ENCODE results near the gene ZNF311.
"Not testable (repeated sequence)": the region's sequence is repeated elsewhere in the genome, so short reads cannot be mapped to it uniquely, and the experiment has no call there.

ZNF311 gene

DNA sequence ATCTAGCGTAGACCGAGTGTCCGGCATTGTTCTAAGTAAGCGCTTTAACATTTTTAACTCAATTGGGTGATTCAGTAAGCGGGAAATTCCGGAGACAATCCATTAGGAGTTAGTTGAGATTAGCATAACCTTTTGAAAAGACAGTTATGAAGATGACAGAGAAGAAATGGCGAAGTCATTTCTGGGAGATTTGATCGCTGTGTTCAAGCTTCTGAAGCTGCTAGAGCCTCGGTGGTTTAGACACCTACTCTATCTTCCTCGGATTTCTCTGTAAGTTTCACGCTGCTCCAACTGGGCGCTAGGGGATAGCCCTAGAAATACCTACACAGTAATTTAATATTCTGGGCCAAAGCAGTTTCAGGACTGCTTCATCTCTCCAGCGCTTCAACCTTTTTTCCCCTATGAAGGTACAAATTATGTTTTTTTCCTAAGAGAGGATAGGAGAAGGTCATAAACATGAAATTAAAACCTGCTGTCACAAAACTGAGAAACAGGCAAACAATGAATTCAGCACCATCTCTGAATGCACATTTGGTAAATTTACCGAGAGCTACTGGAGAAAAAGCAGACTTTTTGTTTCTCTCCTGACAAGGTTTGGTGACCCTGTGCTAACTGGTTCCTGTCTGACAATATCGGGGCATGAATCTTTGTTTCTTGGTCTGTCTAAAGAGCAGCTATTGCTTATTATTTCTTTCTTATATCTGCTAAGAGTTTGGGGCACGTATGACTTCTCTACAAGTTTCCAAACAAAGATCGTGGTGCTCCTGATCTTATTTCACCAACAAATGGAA lies 22.4 kb downstream of the ZNF311 start:
- DNase-seq (ENCODE audit: low read depth in 2 of 2) = no peak

- DNase-seq (ENCODE audit: low read depth in 2 of 2) = peak; percentile 41 to 57
These were observed 23.2 kb downstream of the ZNF311 start for GRCh38 chr6:28981833-28982475.

DNA sequence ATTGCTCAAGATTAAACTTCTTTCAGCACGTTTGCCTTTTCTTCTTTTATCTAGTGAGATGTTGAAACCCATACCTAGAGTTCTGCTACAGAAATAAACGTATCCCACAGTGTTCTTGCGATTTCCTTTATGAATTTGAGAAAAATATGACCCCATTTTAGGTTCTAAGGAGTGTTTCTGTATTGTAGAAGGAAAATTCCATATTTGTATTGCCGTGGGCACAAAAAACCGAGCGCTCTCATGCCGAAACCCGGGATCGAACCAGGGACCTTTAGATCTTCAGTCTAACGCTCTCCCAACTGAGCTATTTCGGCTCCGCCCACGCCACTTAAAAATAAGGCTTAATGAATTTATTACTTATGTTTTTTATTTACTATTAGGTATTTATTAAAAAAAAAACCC lies 23.7 kb downstream of the ZNF311 start:
- peak; percentile 43 to 76 for DNase-seq (ENCODE audit: low read depth in 2 of 2)

DNA sequence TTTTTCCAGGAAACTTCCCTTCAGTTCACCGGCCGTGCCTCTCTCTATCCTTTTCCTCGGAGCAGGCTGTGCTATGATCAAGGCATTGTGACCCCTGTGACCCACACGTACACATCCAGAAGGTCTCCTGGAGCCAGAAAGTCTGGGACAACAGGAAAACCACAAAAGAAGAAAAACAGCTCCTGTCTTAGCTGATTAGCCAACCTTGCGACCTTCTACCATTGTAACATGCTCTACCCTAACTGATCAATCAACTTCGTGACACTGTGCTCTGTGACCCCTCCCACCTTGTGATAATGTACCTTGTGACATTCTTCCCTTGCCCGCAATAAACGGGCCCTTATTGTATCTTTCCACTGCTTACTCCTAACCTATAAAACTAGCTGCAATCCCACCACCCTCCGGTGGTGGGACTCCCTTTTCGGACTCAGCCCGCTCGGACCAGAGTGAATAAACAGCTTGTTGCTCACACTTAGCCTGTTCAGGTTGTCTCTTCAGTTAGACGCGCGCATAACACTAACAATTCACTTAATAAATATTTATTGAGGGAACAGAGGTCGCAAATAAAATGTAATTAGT lies 24.2 kb downstream of the ZNF311 start:
- no peak for DNase-seq (ENCODE audit: low read depth in 2 of 2)

DNA sequence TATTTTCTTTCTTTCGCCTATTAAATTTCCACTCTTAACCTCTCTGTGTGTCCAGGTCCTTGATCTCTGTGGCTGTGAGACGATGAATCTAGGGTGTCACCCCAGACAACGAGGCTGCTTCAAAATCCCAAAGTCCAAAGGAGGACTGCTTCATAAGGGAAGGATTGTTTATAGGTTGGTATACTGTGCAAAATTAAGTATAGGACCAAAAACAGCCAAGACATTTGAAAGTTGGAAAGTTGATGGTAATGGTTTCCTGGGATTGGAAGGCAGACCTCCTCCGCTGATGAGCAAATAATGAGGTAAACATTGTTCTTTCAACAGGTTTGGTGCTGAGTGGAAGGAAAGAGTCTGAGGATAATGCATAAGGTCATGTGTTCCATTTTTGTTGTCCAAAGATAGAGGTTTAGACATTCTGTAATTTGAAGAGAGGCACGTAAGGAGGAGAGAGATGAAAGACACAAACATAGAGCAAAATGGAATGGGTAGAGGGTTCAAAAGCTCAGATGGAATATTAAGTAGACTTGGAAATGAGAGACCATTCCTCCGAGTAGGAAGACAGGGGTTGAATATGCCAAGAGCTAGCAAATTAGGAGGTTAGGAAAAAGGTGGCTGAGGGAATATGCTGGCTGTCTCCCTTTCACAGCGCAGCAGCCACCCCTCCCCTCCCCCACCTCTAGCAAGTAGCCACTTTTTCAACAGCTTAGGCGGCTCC lies 24.8 kb downstream of the ZNF311 start:
- no peak for DNase-seq (ENCODE audit: low read depth in 2 of 2)

GRCh38 chr6:28979679-28980078 lies 25.4 kb downstream of the ZNF311 start:
- DNase-seq (ENCODE audit: low read depth in 2 of 2) = no peak

DNA sequence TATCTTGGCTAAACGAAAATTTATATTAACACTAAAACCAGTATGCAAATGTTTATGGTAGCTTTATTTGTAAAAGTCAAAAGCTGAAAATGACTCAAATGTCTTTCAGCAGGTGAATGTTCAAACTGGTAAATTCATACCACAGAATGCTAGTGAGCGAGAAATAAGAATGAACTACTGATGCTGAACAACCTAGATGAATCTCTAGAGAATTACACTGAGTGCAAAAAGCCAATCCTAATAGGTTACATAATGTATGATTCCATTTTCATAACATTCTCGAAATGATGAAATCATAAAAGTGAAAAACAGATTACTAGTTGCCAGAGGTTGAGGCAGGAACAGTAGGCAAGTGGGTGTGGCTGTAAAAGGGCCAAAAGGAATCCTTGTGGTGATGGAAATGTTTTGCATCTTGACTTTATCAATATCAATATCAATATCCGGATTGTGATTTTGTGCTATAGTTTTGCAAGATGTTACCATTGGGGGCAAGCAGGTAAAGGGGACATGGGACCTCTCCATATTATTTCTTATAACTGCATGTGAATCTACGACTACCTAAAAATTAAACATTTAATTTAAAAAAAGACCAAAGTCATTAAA lies 26.1 kb downstream of the ZNF311 start:
- no peak for DNase-seq (ENCODE audit: low read depth in 2 of 2)

DNA sequence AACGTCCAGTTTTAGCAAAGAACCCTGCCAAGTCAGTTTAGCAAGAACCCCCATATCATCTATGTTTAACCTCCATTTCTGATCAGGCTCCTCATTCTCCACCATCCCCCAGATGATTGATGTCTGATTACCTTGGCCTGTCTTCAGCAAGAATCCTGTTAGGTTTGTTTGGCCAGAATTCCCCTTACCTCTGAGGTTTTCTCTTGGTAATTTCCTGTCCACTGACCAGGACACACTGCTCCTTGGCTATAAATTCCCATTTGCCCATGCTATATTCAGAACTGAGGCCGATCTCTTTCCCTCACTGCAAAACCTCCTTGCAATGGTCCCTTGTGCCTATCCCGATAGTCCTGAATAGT lies 27.0 kb downstream of the ZNF311 start:
- no peak for DNase-seq (ENCODE audit: low read depth in 2 of 2)

GRCh38 chr6:28977341-28978132 lies 27.6 kb downstream of the ZNF311 start:
- DNase-seq (ENCODE audit: low read depth in 2 of 2) = no peak

DNA sequence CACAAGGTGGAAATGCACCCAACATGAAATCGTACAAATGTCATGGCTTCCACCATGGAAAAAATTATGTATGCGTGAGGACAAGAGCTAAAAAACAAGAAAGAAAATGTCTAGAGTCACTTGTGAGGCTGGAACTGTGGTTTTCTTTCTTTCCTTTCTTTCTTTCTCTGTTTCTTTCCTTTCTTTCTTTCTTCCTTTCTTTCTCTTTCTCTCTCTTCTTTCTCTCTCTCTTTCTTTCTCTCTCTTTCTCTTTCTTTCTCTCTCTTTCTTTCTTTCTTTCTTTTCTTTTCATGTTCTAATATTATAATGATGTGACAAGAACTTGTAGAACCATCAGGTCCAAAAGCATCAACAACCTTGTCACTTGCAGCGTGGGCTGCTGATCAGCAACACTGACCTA lies 28.4 kb downstream of the ZNF311 start:
- DNase-seq (ENCODE audit: low read depth in 2 of 2) = no peak

- DNase-seq (ENCODE audit: low read depth in 2 of 2) = no peak
These were observed 30.6 kb downstream of the ZNF311 start for GRCh38 chr6:28974505-28974904.

- DNase-seq (ENCODE audit: low read depth in 2 of 2) = not testable (repeated sequence)
These were observed 35.1 kb downstream of the ZNF311 start for GRCh38 chr6:28970056-28970455.

DNA sequence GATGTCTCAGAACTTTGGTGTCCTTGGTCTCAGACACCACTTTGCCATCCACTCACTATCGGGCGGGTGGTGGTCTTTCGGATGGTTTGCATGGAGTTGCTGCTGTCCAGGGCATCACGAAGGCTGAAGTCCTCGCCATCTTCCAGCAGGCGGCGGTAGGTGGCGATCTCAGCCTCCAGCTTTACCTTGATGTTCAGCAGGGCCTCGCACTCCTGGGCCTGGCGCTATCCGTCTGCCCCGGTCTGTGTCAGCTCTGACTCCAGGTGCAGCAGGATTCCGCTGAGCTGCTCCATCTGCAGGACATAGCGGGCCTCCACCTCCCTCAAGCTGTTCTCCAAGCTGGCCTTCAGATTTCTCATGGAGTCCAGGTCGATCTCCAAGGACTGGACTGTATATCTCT lies 36.0 kb downstream of the ZNF311 start:
- DNase-seq (ENCODE audit: low read depth in 2 of 2) = no peak

GRCh38 chr6:28968476-28968875 lies 36.6 kb downstream of the ZNF311 start:
- no peak for DNase-seq (ENCODE audit: low read depth in 2 of 2)

DNA sequence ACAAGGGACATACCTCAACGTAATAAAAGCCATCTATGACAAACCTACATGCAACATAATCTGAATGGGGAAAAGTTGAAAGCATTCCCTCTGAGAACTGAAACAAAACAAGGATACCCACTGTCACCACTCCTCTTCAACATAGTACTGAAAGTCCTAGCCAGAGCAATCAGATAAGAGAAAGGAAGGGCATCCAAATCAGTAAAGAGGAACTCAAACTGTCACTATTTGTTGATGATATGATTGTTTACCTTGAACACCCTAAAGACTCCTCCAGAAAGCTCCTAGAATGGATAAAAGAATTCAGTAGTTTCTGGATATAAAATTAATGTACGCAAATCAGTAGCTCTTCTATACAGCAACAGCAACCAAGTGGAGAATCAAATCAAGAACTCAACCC lies 39.4 kb downstream of the ZNF311 start:
- DNase-seq (ENCODE audit: low read depth in 2 of 2) = no peak

DNA sequence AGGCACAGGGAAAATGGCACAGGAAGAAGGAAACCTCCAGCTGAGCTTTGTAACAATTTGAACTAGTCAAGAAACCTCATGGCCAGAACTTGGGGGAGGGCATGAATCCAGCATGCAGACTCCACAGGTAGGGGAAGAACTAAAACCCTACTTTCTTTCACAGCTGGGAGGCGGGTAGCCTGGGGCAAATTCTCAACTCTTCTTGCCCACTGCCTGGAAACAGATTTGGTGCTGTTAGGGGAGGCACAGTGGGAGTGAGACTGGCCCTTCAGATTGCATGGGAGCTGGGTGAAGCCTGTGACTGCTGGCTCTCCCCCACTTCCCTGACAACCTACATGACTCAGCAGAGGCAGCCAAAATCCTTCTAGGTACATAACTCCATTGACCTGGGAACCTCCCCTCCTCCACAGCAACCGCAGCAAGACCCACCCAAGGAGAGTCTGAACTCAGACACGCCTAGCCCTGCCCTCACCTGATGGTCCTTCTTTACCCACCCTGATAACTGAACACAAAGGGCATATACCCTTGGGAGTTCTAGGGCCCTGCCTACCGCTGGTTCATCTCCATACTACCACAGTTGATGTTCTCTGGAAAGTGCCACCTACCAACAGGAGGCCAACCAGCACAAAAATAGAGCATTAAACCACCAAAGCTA lies 44.1 kb downstream of the ZNF311 start:
- no peak for DNase-seq (ENCODE audit: low read depth in 2 of 2)

DNA sequence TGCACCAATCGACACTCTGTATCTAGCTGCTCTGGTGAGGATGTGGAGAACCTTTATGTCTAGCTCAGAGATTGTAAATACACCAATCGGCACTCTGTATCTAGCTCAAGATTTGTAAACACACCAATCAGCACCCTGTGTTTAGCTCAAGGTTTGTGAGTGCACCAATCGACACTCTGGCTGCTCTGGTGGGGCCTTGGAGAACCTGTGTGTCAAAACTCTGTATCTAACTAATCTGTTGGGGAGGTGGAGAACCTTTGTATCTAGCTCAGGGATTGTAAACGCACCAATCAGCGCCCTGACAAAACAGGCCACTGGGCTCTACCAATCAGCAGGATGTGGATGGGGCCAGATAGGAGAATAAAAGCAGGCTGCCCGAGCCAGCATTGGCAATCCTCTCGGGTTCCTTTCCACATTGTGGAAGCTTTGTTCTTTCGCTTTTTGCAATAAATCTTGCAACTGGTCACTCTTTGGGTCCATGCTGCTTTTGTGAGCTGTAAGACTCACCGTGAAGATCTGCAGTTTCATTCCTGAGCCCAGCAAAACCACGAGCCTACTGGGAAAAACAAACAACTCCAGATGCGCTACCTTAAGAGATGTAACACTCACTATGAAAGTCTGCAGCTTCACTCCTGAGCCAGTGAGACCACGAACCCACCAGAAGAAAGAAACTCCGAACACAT lies 46.4 kb downstream of the ZNF311 start:
- not testable (repeated sequence) for DNase-seq (ENCODE audit: low read depth in 2 of 2)

GRCh38 chr6:28957795-28958314 lies 47.3 kb downstream of the ZNF311 start:
- DNase-seq (ENCODE audit: low read depth in 2 of 2) = not testable (repeated sequence)

- DNase-seq (ENCODE audit: low read depth in 2 of 2) = no peak
These were observed 48.8 kb downstream of the ZNF311 start for GRCh38 chr6:28956331-28956730.

Data from stimulated activated CD4-positive, alpha-beta T cell treated with anti-CD3 and anti-CD28 coated beads, Interleukin-1b, Interleukin-23, amount 100 ng/mL, for 1 hour (primary cell).